OCI-LY1 (cell line): ENCODE data around the gene BABAM2.

Experiments used
- H2AFZ ChIP-seq: fragments of 200-600 bp; sonication (generic), shearing (Covaris generic); 2 replicates; pipeline ENCODE4 v1.6.0; 2014; ENCODE audit warnings: antibody characterized with exemption, mild to moderate bottlenecking, low read length
- H3F3A ChIP-seq: fragments of 200-600 bp; sonication (generic), shearing (Covaris generic); 2 replicates; pipeline ENCODE4 v1.6.0; 2014; ENCODE audit warnings: mild to moderate bottlenecking, antibody characterized with exemption, low read length, moderate library complexity; ENCODE audit not compliant: insufficient read depth
- H3K27ac ChIP-seq: fragments of 200-600 bp; sonication (generic); 2 replicates; pipeline ENCODE4 v1.5.1; 2014; ENCODE audit warnings: low read length, mixed run types, mild to moderate bottlenecking, low read depth; ENCODE audit not compliant: poor library complexity, severe bottlenecking
- H3K27me3 ChIP-seq: fragments of 200-600 bp; sonication (generic); 2 replicates; pipeline ENCODE4 v1.6.0; 2014; ENCODE audit warnings: antibody characterized with exemption, mild to moderate bottlenecking, low read length, moderate library complexity; ENCODE audit not compliant: insufficient read depth
- H3K36me3 ChIP-seq: fragments of 200-600 bp; sonication (generic); 2 replicates; pipeline ENCODE4 v1.6.1; 2014; ENCODE audit warnings: mild to moderate bottlenecking, antibody characterized with exemption, low read length, moderate library complexity, mixed read lengths; ENCODE audit not compliant: insufficient read depth
- H3K4me1 ChIP-seq: fragments of 200-600 bp; sonication (generic); 2 replicates; pipeline ENCODE4 v1.5.1; 2014; ENCODE audit warnings: mild to moderate bottlenecking, low read length, moderate library complexity; ENCODE audit not compliant: insufficient read depth, severe bottlenecking
- H3K4me2 ChIP-seq: fragments of 200-600 bp; sonication (generic), shearing (Covaris generic); 2 replicates; pipeline ENCODE4 v1.6.1; 2014; ENCODE audit warnings: low read length
- H3K4me3 ChIP-seq: fragments of 200-600 bp; sonication (generic); 2 replicates; pipeline ENCODE4 v1.5.1; 2014; ENCODE audit warnings: low read length, low read depth, mild to moderate bottlenecking, mixed read lengths; ENCODE audit not compliant: poor library complexity, severe bottlenecking
- H3K79me2 ChIP-seq: fragments of 200-600 bp; shearing (Covaris generic); 2 replicates; pipeline ENCODE4 v1.6.1; 2016; ENCODE audit warnings: mixed run types, low read length, mixed read lengths; ENCODE audit not compliant: insufficient read depth
- H3K9ac ChIP-seq: fragments of 200-600 bp; sonication (generic), shearing (Covaris generic); 2 replicates; pipeline ENCODE4 v1.6.1; 2014; ENCODE audit warnings: mild to moderate bottlenecking, low read length, mixed read lengths
- H3K9me2 ChIP-seq: fragments of 200-600 bp; sonication (generic), shearing (Covaris generic); 2 replicates; pipeline ENCODE4 v1.6.1; 2014; ENCODE audit warnings: low read depth, mild to moderate bottlenecking, low read length, mixed read lengths
- H3K9me3 ChIP-seq: fragments of 200-600 bp; shearing (Covaris generic); 2 replicates; pipeline ENCODE4 v1.6.1; 2014; ENCODE audit warnings: low read length, mixed read lengths
- H4K20me1 ChIP-seq: fragments of 200-600 bp; sonication (generic), shearing (Covaris generic); 2 replicates; pipeline ENCODE4 v1.6.0; 2016; ENCODE audit warnings: mild to moderate bottlenecking, low read length; ENCODE audit not compliant: insufficient read depth
- CTCF ChIP-seq: fragments of 200-600 bp; sonication (generic), shearing (Covaris generic); IDR thresholded peaks from 2 replicates; pipeline ENCODE4 v1.5.1; 2017; ENCODE audit warnings: mild to moderate bottlenecking, antibody characterized with exemption, low read length, moderate library complexity, mixed read lengths
- EZH2 ChIP-seq: fragments of 200-600 bp; sonication (generic), shearing (Covaris generic); IDR thresholded peaks from 2 replicates; pipeline ENCODE4 v1.8.0; 2017; ENCODE audit warnings: borderline replicate concordance, mixed run types, mild to moderate bottlenecking, antibody characterized with exemption, low read length, moderate library complexity, mixed read lengths

Gene BABAM2

GRCh38 chr2:28335666-28336065 is 445.1 kb downstream of the BABAM2 start:
- H3K4me2 ChIP-seq = no peak overlapping the region
- no peaks in the 10 kb centered on the region for H3K79me2 ChIP-seq
- no peak overlapping the region for H3K4me3 ChIP-seq
- H2AFZ ChIP-seq = no peak overlapping the region
- H3F3A ChIP-seq = no peaks in the 10 kb centered on the region
- no peaks in the 10 kb centered on the region for H3K36me3 ChIP-seq
- TF ChIP-seq CTCF (no peak), EZH2 (no peak)
- H3K27ac ChIP-seq = no peak overlapping the region
- no peaks in the 10 kb centered on the region for H4K20me1 ChIP-seq
- H3K9ac ChIP-seq = no peak overlapping the region
- no peaks in the 10 kb centered on the region for H3K4me1 ChIP-seq
- no peaks in the 10 kb centered on the region for H3K9me2 ChIP-seq
- no peaks in the 10 kb centered on the region for H3K9me3 ChIP-seq
- H3K27me3 ChIP-seq = no peaks in the 10 kb centered on the region

- no peaks in the 10 kb centered on the region for H3K79me2 ChIP-seq
- H3K27ac ChIP-seq = no peak overlapping the region
- H3K4me3 ChIP-seq = no peak overlapping the region
- H3F3A ChIP-seq = no peaks in the 10 kb centered on the region
- H3K4me1 ChIP-seq = no peaks in the 10 kb centered on the region
- no peaks in the 10 kb centered on the region for H3K36me3 ChIP-seq
- H3K9ac ChIP-seq = no peak overlapping the region
- H3K9me2 ChIP-seq = no peaks in the 10 kb centered on the region
- H2AFZ ChIP-seq = no peak overlapping the region
- H3K4me2 ChIP-seq = no peak overlapping the region
- TF ChIP-seq CTCF (no peak), EZH2 (no peak)
- no peaks in the 10 kb centered on the region for H3K9me3 ChIP-seq
- H3K27me3 ChIP-seq = no peaks in the 10 kb centered on the region
- no peaks in the 10 kb centered on the region for H4K20me1 ChIP-seq
Observed at GRCh38 chr2:28336264-28336980, 445.9 kb downstream of the BABAM2 start.

GRCh38 chr2:28336982-28337627 is 446.6 kb downstream of the BABAM2 start:
- Histone ChIP-seq H4K20me1 (no peaks in the 10 kb centered on the region), H3K4me3 (no peak overlapping the region), H3K79me2 (no peaks in the 10 kb centered on the region), H3F3A (no peaks in the 10 kb centered on the region), H3K36me3 (no peaks in the 10 kb centered on the region), H3K27ac (no peak overlapping the region), H3K9me2 (no peaks in the 10 kb centered on the region), H3K27me3 (no peaks in the 10 kb centered on the region), H2AFZ (no peak overlapping the region), H3K4me2 (no peak overlapping the region), H3K9ac (no peak overlapping the region), H3K9me3 (no peaks in the 10 kb centered on the region), H3K4me1 (no peaks in the 10 kb centered on the region)
- TF ChIP-seq EZH2 (no peak), CTCF (no peak)
